ENCODE results near the gene CYB5R2.

The CYB5R2 gene

DNA sequence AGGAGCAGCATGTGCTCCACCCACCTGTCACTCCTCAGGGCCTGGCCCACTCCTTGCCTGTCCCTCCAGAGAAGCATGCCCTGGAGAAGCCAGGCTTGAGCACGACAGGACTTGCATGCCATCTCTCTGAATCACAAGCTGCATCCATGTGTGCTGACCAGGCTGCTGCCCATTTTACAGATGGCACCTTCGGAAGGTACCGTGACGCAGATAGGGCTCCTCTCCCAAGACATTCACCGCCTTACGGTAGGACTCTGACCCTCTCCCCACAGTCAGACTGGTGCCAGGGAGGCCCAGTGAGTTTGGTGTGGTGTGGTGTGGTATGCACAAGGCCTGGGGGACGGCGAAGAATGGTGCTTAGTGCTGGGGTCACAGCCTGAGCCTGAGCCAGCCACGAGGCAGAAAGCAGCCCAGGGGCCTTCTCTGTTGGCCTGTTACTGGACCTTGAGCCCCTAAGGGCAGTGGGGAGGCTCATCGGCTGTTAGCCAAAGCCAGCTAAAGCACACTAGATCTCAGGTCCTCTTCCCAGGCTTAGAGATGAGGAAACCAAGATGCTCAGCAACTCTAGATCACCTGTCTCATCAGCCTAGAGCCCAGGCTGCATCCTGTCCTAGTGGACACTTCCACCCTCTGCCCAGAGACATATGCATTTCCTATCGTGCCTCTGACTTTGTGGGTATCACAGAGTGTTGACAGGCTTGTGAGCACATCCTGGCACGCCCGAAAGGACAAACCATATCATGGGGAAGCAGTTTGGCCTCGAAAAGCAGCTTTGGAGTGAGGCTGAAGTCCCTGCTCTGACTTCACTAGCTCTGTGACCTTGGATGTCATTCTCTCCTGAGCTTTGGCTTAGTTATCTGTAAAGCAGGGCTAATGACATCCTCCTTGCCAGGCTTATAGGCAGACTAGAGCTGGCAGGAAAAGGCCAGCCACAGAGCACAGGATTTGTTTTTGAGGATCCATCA is 17.8 kb downstream of the CYB5R2 start:
- no peak for DNase-seq (ENCODE audit: low spot score)
- TF ChIP-seq, protein P1, sequence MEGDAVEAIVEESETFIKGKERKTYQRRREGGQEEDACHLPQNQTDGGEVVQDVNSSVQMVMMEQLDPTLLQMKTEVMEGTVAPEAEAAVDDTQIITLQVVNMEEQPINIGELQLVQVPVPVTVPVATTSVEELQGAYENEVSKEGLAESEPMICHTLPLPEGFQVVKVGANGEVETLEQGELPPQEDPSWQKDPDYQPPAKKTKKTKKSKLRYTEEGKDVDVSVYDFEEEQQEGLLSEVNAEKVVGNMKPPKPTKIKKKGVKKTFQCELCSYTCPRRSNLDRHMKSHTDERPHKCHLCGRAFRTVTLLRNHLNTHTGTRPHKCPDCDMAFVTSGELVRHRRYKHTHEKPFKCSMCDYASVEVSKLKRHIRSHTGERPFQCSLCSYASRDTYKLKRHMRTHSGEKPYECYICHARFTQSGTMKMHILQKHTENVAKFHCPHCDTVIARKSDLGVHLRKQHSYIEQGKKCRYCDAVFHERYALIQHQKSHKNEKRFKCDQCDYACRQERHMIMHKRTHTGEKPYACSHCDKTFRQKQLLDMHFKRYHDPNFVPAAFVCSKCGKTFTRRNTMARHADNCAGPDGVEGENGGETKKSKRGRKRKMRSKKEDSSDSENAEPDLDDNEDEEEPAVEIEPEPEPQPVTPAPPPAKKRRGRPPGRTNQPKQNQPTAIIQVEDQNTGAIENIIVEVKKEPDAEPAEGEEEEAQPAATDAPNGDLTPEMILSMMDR (IDR thresholded peaks at IDR 0.05; ENCODE audit: extremely low read depth, insufficient read depth, missing control alignments): no peak
- in situ Hi-C loops (cut with MboI; ENCODE audit: low pct_unique_long_range_greater_than_20kb, low sequenced_read_pairs, unreplicated experiment): no loop called here

DNA sequence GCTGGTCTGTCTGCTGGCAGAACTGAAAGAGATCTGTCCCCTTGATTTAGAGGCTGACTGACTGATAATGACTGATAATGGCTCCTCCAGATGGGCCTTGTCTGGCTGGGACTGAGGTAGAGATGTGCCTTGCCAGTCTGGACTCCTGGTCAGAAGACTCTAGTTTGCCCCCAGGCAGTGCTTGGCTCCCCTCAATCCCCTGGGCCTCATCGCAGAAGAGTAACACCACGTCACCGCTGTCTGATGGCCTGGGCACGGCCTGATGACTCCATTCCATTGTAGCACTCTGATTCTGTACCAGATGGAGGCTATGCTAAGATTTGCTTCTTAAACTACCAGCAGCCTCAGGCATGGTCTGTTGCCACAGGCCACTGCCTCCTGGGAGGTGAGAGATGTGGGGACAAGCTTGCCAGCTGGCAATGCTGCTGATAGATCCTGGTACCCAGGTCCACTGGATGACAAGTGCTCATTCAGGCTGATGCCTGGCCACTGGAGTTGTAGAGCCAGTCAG is 19.1 kb downstream of the CYB5R2 start:
- TF ChIP-seq, protein P1 (IDR thresholded peaks at IDR 0.05; ENCODE audit: extremely low read depth, insufficient read depth, missing control alignments): no peak
- DNase-seq (ENCODE audit: low spot score): no peak
- in situ Hi-C loops (cut with MboI; ENCODE audit: low pct_unique_long_range_greater_than_20kb, low sequenced_read_pairs, unreplicated experiment): no loop called here

DNA sequence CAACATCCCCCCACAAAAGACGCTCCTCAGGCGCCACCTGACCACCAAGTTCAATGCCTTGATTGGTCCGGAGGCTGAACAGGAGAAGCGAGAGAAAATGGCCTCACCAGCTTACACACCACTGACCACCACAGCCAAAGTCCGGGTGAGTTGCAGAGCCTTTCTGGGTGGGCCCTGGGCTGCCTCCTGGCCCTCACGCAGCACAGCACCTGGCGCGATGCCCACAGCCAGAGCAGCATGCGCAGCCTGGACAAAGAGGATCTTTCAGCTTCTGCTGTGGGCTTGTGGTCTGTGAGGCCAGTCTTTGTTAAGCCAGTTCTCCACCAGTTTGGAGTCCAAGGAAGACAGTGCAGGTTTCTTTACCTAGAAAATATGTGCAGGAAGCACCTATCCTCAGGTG is 21.6 kb downstream of the CYB5R2 start:
- TF ChIP-seq, protein P1 (IDR thresholded peaks at IDR 0.05; ENCODE audit: extremely low read depth, insufficient read depth, missing control alignments): no peak
- in situ Hi-C loops (cut with MboI; ENCODE audit: low pct_unique_long_range_greater_than_20kb, low sequenced_read_pairs, unreplicated experiment): no loop called here
- no peak for DNase-seq (ENCODE audit: low spot score)

DNA sequence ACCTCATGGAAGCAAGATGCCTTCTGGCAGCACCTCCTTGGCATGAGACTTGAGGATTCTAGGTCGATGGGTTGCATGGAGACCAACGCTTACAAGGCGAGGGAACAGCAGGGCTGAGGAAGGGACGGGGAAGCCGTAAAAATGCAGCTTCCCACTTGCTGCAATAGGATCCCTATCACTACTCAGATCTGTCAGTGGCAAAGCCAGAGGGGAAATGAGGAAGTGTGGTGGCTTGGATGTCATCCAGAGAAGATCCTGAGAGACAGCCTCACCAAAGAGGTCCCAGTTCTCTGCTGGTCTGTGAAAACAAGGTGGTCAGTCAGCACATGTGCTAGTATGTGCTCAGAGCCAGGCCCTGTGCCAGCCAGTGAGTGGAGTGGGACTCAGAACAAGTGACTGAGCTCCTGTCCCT is 22.2 kb downstream of the CYB5R2 start:
- in situ Hi-C loops (cut with MboI; ENCODE audit: low pct_unique_long_range_greater_than_20kb, low sequenced_read_pairs, unreplicated experiment): no loop called here
- TF ChIP-seq, protein P1 (IDR thresholded peaks at IDR 0.05; ENCODE audit: extremely low read depth, insufficient read depth, missing control alignments): no peak
- DNase-seq (ENCODE audit: low spot score): no peak

DNA sequence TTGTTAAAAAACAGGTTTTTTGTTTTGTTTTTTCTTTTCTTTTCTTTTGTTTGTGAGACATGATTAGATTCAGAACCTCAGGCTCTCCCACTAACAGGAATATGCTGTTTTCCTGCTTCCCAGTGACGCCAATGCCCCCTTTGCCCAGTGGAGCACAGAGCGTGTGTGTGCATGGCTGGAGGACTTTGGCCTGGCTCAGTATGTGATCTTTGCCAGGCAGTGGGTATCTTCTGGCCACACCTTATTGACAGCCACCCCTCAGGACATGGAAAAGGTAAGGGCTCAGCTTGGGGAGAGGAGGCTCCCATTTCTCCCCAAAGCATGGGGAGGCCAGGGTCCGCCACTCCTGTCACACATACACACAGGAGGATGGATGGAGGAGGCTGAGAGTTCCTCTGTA is 25.0 kb downstream of the CYB5R2 start:
- in situ Hi-C loops (cut with MboI; ENCODE audit: low pct_unique_long_range_greater_than_20kb, low sequenced_read_pairs, unreplicated experiment): no loop called here
- DNase-seq (ENCODE audit: low spot score): no peak
- TF ChIP-seq, protein P1 (IDR thresholded peaks at IDR 0.05; ENCODE audit: extremely low read depth, insufficient read depth, missing control alignments): no peak

DNA sequence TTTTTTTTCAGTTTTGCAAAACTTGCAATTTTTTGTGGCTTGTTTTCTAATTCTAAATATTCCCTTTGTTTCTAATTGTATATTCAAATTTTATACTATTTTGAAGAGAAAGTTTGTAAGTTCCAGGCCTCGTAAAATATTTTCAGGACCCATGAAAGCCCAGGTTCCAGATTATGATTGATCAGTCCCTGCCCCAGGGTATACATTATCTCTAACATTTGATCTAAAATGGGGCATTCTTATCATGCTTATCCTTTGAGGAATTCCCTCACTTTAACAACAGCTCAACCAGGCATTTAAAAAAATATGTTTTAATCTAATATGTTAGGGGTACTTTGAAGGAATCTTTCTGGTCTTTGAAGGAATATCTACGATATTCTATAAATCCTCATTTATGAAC is 26.4 kb downstream of the CYB5R2 start:
- TF ChIP-seq, protein P1 (IDR thresholded peaks at IDR 0.05; ENCODE audit: extremely low read depth, insufficient read depth, missing control alignments): no peak
- in situ Hi-C loops (cut with MboI; ENCODE audit: low pct_unique_long_range_greater_than_20kb, low sequenced_read_pairs, unreplicated experiment): no loop called here
- DNase-seq (ENCODE audit: low spot score): no peak

All from GM13977 (cell line).